DMS 273 (cell line): Measurements from ENCODE around the gene TCIRG1.
A peak's percentile ranks its signal among the peaks of the same experiment; 100 is the strongest.
"Not testable (repeated sequence)": the region's sequence is repeated elsewhere in the genome, so short reads cannot be mapped to it uniquely, and the experiment has no call there.

Source experiments
- DNase-seq: peaks from one replicate; lab custom pipeline; 2025; ENCODE audit not compliant: unreplicated experiment; lab: John Stamatoyannopoulos, UW

Gene TCIRG1

GRCh38 chr11:68082481-68082880 is 43.7 kb downstream of the TCIRG1 start:
- DNase-seq: no peak

- no peak for DNase-seq
Observed at GRCh38 chr11:68083517-68083916, 44.7 kb downstream of the TCIRG1 start.

GRCh38 chr11:68089679-68090078 is 50.9 kb downstream of the TCIRG1 start:
- DNase-seq: no peak

GRCh38 chr11:68090287-68090686 is 51.5 kb downstream of the TCIRG1 start:
- no peak for DNase-seq

- no peak for DNase-seq
Observed at GRCh38 chr11:68090706-68091105, 51.9 kb downstream of the TCIRG1 start.

- DNase-seq: no peak
Observed at GRCh38 chr11:68092411-68092810, 53.6 kb downstream of the TCIRG1 start.

GRCh38 chr11:68092946-68093345 is 54.1 kb downstream of the TCIRG1 start:
- DNase-seq: not testable (repeated sequence)

GRCh38 chr11:68093565-68093964 is 54.7 kb downstream of the TCIRG1 start:
- no peak for DNase-seq

GRCh38 chr11:68096962-68097361 is 58.1 kb downstream of the TCIRG1 start:
- DNase-seq: no peak

- DNase-seq: no peak
Observed at GRCh38 chr11:68099057-68099456, 60.2 kb downstream of the TCIRG1 start.

GRCh38 chr11:68099474-68100405 is 60.9 kb downstream of the TCIRG1 start:
- peak; percentile 70 for DNase-seq
